Left hindlimb (tissue), 1 donor: ENCODE measurements around the gene CBX3.
"Not testable (repeated sequence)": the region's sequence is repeated elsewhere in the genome, so short reads cannot be mapped to it uniquely, and the experiment has no call there.

Experiments used
- DNase-seq: peaks from one replicate; pipeline ENCODE4 v3.0.0-alpha.2; 2018

CBX3 gene

GRCh38 chr7:26208040-26208439 lies 6.5 kb downstream of the CBX3 start:
- no peak for DNase-seq

- DNase-seq = no peak
Observed at GRCh38 chr7:26212921-26213718, 11.6 kb downstream of the CBX3 start.

DNA sequence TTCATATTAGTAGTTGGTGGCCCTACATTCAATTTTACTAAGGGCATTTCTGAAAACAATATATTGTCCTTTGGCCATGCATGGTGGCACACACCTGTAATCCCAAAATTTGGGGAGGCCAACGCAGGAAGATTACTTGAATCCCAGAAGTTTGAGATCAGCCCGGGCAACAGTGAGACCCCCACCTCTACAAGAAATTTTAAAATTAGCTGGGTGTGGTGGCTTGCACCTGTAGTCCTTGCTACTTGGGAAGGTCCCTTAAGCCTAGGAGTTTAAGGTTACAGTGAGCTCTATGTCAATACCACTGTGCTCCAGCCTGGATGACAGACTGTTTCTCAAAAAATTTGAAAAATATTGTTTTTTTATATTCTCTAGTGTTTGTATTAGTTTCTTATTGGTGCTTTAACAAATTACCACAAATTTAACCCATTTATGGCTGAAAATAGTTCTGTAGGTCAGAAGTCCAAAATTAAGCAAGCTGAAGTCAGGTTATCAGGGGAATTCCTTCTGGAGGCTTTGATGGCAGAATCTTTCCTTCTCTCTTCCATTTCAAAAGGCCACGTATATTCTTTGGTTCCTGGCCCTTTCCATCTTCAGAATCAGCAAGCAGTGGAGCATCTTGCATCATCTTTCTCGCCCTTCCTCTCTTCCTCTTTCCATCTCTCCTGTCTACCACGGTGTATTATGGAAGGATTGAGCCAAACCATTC lies 12.4 kb downstream of the CBX3 start:
- DNase-seq = no peak

DNA sequence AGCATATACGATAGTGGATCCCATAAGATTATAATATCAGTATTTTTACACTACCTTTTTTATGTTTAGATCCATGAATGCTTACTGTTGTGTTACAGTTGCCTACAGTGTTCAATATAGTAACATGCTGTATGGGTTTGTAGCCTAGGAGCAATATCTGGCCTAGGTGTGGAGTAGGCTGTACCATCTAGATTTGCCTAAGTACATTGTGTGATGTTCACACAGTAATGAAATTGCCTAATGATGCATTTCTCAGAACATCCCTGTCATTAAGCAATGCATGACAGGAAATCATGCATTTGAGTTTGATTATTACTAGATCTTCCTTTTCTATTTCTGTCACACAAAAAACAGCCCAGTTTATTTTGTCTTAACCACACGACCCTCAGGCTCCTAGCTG lies 14.5 kb downstream of the CBX3 start:
- no peak for DNase-seq

DNA sequence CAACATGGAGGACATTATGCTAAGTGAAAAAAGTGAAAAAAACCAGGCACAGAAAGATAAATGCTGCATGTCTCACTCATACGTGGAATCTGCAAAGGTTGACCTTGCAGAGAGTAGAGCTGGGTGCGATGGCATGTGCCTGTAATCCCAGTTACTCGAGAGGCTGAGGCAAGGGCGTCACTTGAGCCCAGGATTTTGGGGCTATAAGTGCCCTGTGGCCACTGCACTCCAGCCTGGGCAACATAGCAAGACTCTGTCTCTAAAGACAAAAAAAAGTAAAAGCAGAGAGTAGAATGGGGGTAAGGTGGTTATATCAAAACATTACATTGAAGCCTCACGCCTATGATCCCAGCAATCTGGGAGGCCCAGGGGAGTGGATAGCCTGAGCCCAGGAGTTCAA lies 22.8 kb downstream of the CBX3 start:
- no peak for DNase-seq

DNA sequence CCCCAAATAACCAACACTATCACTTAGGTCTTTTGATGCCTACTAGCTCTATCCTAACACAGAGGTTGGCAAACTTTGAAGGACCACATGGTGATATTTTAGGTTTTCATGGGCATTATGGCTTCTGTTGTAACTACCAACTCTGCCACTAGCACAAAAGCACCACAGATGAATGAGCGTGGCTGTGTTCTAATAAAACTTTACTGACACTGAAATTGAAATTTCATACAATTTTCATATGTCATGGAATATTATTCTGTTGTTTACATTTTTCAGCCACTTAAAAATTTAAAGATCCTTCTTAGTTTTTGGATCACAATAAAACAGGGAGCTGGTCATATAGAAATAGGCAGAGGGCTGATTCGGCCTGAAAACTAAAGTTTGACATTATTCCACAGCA lies 26.4 kb downstream of the CBX3 start:
- no peak for DNase-seq

GRCh38 chr7:26233902-26234511 lies 32.5 kb downstream of the CBX3 start:
- DNase-seq = no peak

GRCh38 chr7:26237035-26237807 lies 35.7 kb downstream of the CBX3 start:
- no peak for DNase-seq

GRCh38 chr7:26238032-26238431 lies 36.5 kb downstream of the CBX3 start:
- no peak for DNase-seq

DNA sequence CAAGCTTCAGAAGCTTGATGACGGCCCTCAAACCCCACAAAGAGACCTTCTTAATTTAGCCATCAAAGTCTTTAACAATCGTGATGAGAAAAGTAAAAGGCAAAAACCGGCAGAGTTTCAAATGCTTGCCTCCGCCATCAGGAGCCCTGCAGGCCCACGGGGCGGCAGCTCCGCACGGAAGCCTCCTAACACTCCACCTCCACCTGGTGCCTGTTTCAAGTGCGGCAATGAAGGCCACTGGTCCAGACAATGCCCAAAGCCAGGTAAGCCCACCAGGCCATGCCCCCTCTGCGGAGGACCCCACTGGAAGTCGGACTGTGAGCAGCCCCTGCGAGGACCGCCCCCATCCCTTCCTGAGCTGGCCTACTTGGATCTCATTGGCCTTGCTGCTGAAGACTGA lies 43.6 kb downstream of the CBX3 start:
- no peak for DNase-seq

DNA sequence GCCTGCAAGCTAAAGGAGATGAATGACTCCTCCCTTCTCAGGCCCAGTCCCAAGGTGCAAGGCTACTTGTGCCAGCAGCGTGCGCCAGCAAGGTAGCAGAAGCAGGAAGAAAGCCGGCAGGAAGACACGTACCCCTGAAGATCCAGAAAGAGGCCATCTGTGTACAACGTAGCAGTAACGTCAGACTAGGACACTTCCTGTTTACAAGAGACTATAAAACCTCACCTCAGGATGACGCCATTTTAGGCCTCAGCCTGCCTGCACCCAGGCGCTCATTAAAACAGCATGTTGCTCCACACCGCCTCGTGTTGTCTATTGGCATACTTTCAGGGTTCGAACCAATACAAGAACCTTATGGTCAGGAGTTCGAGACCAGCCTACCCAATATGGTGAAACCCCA lies 48.7 kb downstream of the CBX3 start:
- no peak for DNase-seq

DNA sequence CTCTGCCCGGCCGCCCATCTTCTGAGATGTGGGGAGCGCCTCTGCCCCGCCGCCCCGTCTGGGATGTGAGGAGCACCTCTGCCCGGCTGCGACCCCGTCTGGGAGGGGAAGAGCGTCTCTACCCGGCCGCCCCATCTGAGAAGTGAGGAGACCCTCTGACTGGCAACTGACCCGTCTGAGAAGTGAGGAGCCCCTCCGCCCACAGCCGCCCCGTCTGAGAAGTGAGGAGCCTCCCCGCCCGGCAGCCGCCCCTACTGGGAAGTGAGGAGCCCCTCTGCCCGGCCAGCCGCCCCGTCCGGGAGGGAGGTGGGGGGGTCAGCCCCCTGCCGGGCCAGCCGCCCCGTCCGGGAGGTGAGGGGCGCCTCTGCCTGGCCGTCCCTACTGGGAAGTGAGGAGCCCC lies 60.3 kb downstream of the CBX3 start:
- DNase-seq = not testable (repeated sequence)
